ENCODE results near the gene SOSTDC1. TPM values are rescaled to one million over a fixed set of nuclear protein-coding genes. Genes with fewer than 3 reads are reported as not detected.
A peak's percentile ranks its signal among the peaks of the same experiment; 100 is the strongest.
"Not testable (repeated sequence)": the region's sequence is repeated elsewhere in the genome, so short reads cannot be mapped to it uniquely, and the experiment has no call there.

The SOSTDC1 gene, protein sequence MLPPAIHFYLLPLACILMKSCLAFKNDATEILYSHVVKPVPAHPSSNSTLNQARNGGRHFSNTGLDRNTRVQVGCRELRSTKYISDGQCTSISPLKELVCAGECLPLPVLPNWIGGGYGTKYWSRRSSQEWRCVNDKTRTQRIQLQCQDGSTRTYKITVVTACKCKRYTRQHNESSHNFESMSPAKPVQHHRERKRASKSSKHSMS
- total RNA-seq (2.0 TPM), polyA plus RNA-seq (0.64 TPM)
- long read RNA-seq, donor 1, result 0 reads
- long read RNA-seq, donor 2, result 0 reads
- long read RNA-seq, donor 3, partial matches to known transcripts, result 0 of 3 reads
- long read RNA-seq, donor 3, other reads (novel, unspliced or antisense), result 0 of 3 reads
- long read RNA-seq, donor 4, partial matches to known transcripts, result 0 of 1 reads
- long read RNA-seq, donor 4, other reads (novel, unspliced or antisense), result 0 of 1 reads
- long read RNA-seq, donor 5, transcript SOSTDC1-201 (2 exons, 1,869 nt), result major isoform, 15 of 15 reads
- long read RNA-seq, donor 5, partial matches to known transcripts, result 0 of 15 reads
- long read RNA-seq, donor 5, other reads (novel, unspliced or antisense), result 0 of 15 reads
- long read RNA-seq, donor 6, partial matches to known transcripts, result 0 of 4 reads
- long read RNA-seq, donor 6, other reads (novel, unspliced or antisense), result 0 of 4 reads
- long read RNA-seq, donor 7, partial matches to known transcripts, result 0 of 4 reads
- long read RNA-seq, donor 7, other reads (novel, unspliced or antisense), result 0 of 4 reads
- long read RNA-seq, donor 8, partial matches to known transcripts, result 0 of 1 reads
- long read RNA-seq, donor 8, other reads (novel, unspliced or antisense), result 0 of 1 reads
- long read RNA-seq, donor 9, partial matches to known transcripts, result 0 of 1 reads
- long read RNA-seq, donor 9, other reads (novel, unspliced or antisense), result 0 of 1 reads
- long read RNA-seq, donor 10, partial matches to known transcripts, result 0 of 2 reads
- long read RNA-seq, donor 10, other reads (novel, unspliced or antisense), result 0 of 2 reads

DNA sequence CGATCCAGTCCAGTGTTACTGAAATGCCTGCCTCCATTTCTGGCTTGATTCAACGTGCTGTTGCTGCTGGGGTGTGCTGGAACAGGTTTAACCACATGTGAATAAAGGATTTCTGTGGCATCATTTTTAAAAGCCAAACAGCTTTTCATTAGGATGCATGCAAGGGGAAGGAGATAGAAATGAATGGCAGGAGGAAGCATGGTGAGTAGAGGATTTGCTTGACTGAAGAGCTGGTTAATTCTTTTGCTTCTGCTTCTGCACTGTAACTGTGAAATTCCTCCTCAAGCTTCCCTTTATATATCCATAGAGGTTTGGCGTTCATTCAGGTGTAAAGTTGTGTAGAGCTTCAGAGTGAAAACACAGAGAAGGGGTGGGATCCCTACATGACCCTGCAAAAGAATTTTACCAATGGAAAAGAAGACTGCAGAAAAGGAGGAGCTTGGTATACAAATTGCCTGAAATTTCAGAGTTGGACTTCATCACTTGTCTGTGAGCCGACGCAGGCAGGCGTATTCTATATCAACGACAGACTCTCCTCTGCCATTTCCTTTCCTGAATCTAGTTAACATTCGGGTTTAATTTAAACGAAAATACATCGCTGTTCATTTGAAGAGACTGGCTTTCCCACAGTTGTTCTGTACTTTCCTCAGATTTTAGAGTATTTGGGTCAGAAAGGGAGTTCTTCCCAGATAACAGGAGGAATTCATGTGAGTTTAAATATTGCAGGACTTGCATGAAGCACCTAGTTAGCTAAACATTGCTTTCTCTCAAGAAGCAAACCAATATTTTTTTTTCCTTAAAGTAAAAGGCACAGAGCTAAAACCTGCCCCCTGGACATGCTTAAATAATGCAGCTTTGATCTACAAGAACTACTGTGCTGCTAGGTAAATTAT, at the start of gene SOSTDC1:
Gene SOSTDC1, minus strand, starts transcription at position 270 of the 893 bp plus-strand sequence. Its CDS starts 70 bp downstream, at position 200.
- no peaks in the 10 kb centered on the region for H3K36me3 ChIP-seq (ENCODE audit: control insufficient read depth in 2 of 2, insufficient read depth in 2 of 2, low read length in 1 of 2)
- H3K9me3 ChIP-seq (ENCODE audit: control insufficient read depth in 2 of 2, insufficient read depth in 1 of 2, low read length in 1 of 2), result no peaks in the 10 kb centered on the region
- H3K4me3 ChIP-seq (ENCODE audit: low read length in 2 of 2), result peak within 1 kb of the TSS in 1 of 2 donors; percentile 9
- peak in 2 of 9 donors; percentile 2 to 28 for DNase-seq (ENCODE audit: low read depth in 6 of 9, low spot score in 9 of 9)
- peak within 1 kb of the TSS in 1 of 2 donors; percentile 49 for H3K27ac ChIP-seq (ENCODE audit: low read depth in 1 of 2, low read length in 1 of 2)
- 36% methylated on average over 10 of the region's 10 CpGs for WGBS
- no peaks in the 10 kb centered on the region for H3K4me1 ChIP-seq (ENCODE audit: control insufficient read depth in 2 of 2, insufficient read depth in 2 of 2, low read length in 2 of 2)
- no peaks in the 10 kb centered on the region for H3K27me3 ChIP-seq (ENCODE audit: control insufficient read depth in 2 of 2, insufficient read depth in 1 of 2, low read length in 1 of 2)

DNA sequence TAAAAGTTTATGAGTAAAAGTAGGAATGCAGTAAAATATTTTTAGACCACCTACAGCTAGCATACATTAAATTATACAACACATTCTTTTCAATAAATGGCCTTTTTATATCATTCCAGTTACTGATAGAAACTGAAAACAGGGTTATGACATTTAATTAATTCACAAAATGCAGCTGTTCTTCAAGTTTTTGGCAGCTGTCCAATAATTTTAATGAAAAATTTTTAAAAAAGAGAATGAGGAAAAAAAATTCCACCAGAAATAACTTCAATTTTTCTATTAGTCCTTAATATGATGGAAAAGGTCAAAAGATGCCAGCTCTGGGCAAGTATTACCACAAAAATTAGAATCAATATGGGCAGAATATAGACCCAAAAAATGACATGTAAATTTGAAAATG, 49.2 kb upstream of the SOSTDC1 start:
- Histone ChIP-seq H3K9me3 (ENCODE audit: control insufficient read depth in 2 of 2, insufficient read depth in 1 of 2, low read length in 1 of 2) (no peaks in the 10 kb centered on the region), H3K4me1 (ENCODE audit: control insufficient read depth in 2 of 2, insufficient read depth in 2 of 2, low read length in 2 of 2) (no peaks in the 10 kb centered on the region), H3K4me3 (ENCODE audit: low read length in 2 of 2) (no peak overlapping the region), H3K27ac (ENCODE audit: low read depth in 1 of 2, low read length in 1 of 2) (no peak overlapping the region), H3K27me3 (ENCODE audit: control insufficient read depth in 2 of 2, insufficient read depth in 1 of 2, low read length in 1 of 2) (no peaks in the 10 kb centered on the region), H3K36me3 (ENCODE audit: control insufficient read depth in 2 of 2, insufficient read depth in 2 of 2, low read length in 1 of 2) (no peaks in the 10 kb centered on the region)
- DNase-seq (ENCODE audit: low read depth in 6 of 9, low spot score in 9 of 9), result no peak

DNA sequence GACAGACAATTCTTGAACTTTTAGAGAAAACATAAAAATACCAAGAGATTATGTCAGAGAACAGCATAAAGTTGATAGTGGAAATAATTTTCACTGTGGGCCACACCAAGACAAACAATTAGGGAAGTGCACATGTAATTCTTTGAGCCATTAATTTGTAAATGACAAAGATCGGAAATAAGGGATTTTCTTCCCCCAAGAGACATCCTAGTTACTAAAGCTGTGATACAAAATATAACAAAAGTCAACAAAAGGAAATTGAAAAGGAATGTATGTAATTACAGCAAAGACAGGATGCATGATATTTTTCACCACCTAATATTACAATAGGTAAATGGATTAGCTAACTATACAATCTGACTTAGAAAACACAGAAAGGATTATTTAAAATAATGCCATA, 48.7 kb upstream of the SOSTDC1 start:
- H3K4me3 ChIP-seq (ENCODE audit: low read length in 2 of 2), result no peak overlapping the region
- no peaks in the 10 kb centered on the region for H3K27me3 ChIP-seq (ENCODE audit: control insufficient read depth in 2 of 2, insufficient read depth in 1 of 2, low read length in 1 of 2)
- no peaks in the 10 kb centered on the region for H3K4me1 ChIP-seq (ENCODE audit: control insufficient read depth in 2 of 2, insufficient read depth in 2 of 2, low read length in 2 of 2)
- 94% methylated on average over 1 of the region's 1 CpG for WGBS
- H3K36me3 ChIP-seq (ENCODE audit: control insufficient read depth in 2 of 2, insufficient read depth in 2 of 2, low read length in 1 of 2), result no peaks in the 10 kb centered on the region
- H3K27ac ChIP-seq (ENCODE audit: low read depth in 1 of 2, low read length in 1 of 2), result no peak overlapping the region
- DNase-seq (ENCODE audit: low read depth in 6 of 9, low spot score in 9 of 9), result no peak
- H3K9me3 ChIP-seq (ENCODE audit: control insufficient read depth in 2 of 2, insufficient read depth in 1 of 2, low read length in 1 of 2), result no peaks in the 10 kb centered on the region

DNA sequence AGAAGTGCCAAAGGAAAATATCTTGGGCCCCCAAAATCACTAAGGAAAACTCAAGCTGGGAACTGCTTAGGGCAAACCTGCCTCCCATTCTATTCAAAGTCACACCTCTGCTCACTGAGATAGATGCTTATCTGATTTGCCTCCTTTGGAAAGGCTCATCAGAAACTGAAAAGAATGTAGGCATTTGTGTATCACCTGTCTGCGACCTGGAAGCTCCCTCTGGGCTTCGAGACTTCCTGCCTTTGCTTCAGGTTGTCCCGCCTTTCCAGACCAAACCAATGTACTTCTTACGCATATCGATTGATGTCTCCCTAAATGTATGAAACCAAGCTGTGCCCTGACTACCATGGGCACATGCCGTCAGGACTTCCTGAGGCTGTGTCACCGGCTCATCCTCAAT, 46.6 kb upstream of the SOSTDC1 start:
- WGBS, result 98% methylated on average over 7 of the region's 7 CpGs
- H3K27me3 ChIP-seq (ENCODE audit: control insufficient read depth in 2 of 2, insufficient read depth in 1 of 2, low read length in 1 of 2), result no peaks in the 10 kb centered on the region
- no peak overlapping the region for H3K27ac ChIP-seq (ENCODE audit: low read depth in 1 of 2, low read length in 1 of 2)
- no peaks in the 10 kb centered on the region for H3K4me1 ChIP-seq (ENCODE audit: control insufficient read depth in 2 of 2, insufficient read depth in 2 of 2, low read length in 2 of 2)
- H3K4me3 ChIP-seq (ENCODE audit: low read length in 2 of 2), result no peak overlapping the region
- H3K36me3 ChIP-seq (ENCODE audit: control insufficient read depth in 2 of 2, insufficient read depth in 2 of 2, low read length in 1 of 2), result no peaks in the 10 kb centered on the region
- no peak for DNase-seq (ENCODE audit: low read depth in 6 of 9, low spot score in 9 of 9)
- H3K9me3 ChIP-seq (ENCODE audit: control insufficient read depth in 2 of 2, insufficient read depth in 1 of 2, low read length in 1 of 2), result no peaks in the 10 kb centered on the region

DNA sequence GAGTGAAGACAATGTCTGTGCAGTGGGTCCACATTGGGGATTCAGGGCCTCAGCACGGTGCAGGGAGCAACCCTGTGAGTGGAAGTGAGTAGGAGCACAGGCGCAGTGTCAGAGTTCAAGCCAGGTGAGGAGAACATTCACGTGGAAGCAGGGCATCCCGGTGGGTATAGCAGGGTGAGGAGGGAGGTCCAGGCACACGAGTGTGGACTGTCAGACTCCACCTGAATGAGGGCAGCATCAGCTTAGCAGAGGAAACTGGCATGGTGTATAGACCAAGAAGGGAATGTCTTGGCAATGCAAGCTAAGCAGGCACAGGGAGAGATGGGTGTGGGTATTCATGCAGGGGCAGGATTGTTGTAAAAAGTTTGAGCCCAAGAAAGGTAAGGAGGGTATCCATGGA, 45.8 kb upstream of the SOSTDC1 start:
- Histone ChIP-seq H3K4me1 (ENCODE audit: control insufficient read depth in 2 of 2, insufficient read depth in 2 of 2, low read length in 2 of 2) (no peaks in the 10 kb centered on the region), H3K36me3 (ENCODE audit: control insufficient read depth in 2 of 2, insufficient read depth in 2 of 2, low read length in 1 of 2) (no peaks in the 10 kb centered on the region), H3K4me3 (ENCODE audit: low read length in 2 of 2) (no peak overlapping the region), H3K27me3 (ENCODE audit: control insufficient read depth in 2 of 2, insufficient read depth in 1 of 2, low read length in 1 of 2) (no peaks in the 10 kb centered on the region), H3K9me3 (ENCODE audit: control insufficient read depth in 2 of 2, insufficient read depth in 1 of 2, low read length in 1 of 2) (no peaks in the 10 kb centered on the region), H3K27ac (ENCODE audit: low read depth in 1 of 2, low read length in 1 of 2) (no peak overlapping the region)
- WGBS, result 94% methylated on average over 5 of the region's 5 CpGs
- DNase-seq (ENCODE audit: low read depth in 6 of 9, low spot score in 9 of 9), result no peak

DNA sequence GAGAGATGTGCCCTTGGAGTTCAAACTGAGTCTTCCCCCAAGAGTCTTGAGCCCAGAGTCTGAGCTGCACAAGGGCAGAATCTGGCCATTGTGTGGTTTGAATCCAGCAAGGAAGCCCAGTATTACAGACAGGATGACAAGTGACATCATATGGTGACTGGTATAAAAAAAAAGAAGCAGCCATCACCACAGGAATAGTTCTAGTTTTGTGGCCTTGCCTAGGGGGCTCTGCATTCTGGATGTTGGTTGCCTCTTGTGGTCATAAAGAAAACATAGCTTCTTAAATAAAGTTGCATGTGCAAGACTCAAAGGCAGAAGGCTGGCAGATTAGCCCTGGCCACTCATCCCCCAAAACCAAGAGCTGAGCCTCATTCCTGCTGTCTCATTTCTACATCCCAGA, 44.3 kb upstream of the SOSTDC1 start:
- Histone ChIP-seq H3K4me1 (ENCODE audit: control insufficient read depth in 2 of 2, insufficient read depth in 2 of 2, low read length in 2 of 2) (no peaks in the 10 kb centered on the region), H3K27me3 (ENCODE audit: control insufficient read depth in 2 of 2, insufficient read depth in 1 of 2, low read length in 1 of 2) (no peaks in the 10 kb centered on the region), H3K36me3 (ENCODE audit: control insufficient read depth in 2 of 2, insufficient read depth in 2 of 2, low read length in 1 of 2) (no peaks in the 10 kb centered on the region), H3K27ac (ENCODE audit: low read depth in 1 of 2, low read length in 1 of 2) (no peak overlapping the region), H3K4me3 (ENCODE audit: low read length in 2 of 2) (no peak overlapping the region), H3K9me3 (ENCODE audit: control insufficient read depth in 2 of 2, insufficient read depth in 1 of 2, low read length in 1 of 2) (no peaks in the 10 kb centered on the region)
- no peak for DNase-seq (ENCODE audit: low read depth in 6 of 9, low spot score in 9 of 9)

DNA sequence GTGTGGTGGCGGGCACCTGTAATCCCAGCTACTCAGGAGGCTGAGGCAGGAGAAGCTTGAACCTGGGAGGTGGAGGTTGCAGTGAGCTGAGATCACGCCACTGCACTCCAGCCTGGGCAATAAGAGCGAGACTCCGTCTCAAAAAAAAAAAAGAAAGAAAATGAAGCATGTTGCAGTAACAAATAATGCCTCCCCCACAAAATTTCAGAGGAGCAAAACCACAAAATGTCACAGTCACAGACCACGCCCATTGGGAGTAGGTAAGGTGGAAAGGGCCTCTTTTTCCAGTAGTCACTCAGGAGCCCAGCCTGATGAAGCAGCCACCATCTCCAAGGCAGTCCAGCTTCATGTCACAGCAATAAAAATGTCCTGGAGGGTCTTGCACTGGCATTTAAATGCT, 40.9 kb upstream of the SOSTDC1 start:
- H3K4me3 ChIP-seq (ENCODE audit: low read length in 2 of 2); H3K4me1 ChIP-seq (ENCODE audit: control insufficient read depth in 2 of 2, insufficient read depth in 2 of 2, low read length in 2 of 2); H3K27me3 ChIP-seq (ENCODE audit: control insufficient read depth in 2 of 2, insufficient read depth in 1 of 2, low read length in 1 of 2); H3K36me3 ChIP-seq (ENCODE audit: control insufficient read depth in 2 of 2, insufficient read depth in 2 of 2, low read length in 1 of 2); H3K9me3 ChIP-seq (ENCODE audit: control insufficient read depth in 2 of 2, insufficient read depth in 1 of 2, low read length in 1 of 2); DNase-seq (ENCODE audit: low read depth in 6 of 9, low spot score in 9 of 9); H3K27ac ChIP-seq (ENCODE audit: low read depth in 1 of 2, low read length in 1 of 2): not testable (repeated sequence)
- 95% methylated on average over 5 of the region's 5 CpGs for WGBS

DNA sequence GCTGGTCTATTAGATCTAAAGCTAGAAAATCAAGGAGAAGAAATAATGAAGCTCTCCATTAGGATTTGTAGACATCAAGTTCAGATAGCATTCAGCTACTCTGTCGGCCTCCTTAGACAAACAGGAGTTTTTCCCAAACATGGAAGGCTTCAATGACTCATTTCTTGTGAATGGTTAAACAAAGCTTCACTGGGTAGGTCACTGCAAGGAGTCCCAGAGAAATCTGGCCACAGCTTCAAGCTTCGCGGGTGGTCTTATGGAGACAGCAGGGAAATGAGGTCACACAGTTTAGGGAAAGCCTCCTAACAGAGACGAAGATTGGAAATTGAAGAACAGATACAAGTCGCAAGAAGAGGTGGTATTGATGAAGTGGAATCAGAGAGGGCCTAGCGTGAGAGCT, 38.5 kb upstream of the SOSTDC1 start:
- Histone ChIP-seq H3K4me3 (ENCODE audit: low read length in 2 of 2) (no peak overlapping the region), H3K36me3 (ENCODE audit: control insufficient read depth in 2 of 2, insufficient read depth in 2 of 2, low read length in 1 of 2) (no peaks in the 10 kb centered on the region), H3K9me3 (ENCODE audit: control insufficient read depth in 2 of 2, insufficient read depth in 1 of 2, low read length in 1 of 2) (no peaks in the 10 kb centered on the region), H3K27me3 (ENCODE audit: control insufficient read depth in 2 of 2, insufficient read depth in 1 of 2, low read length in 1 of 2) (no peaks in the 10 kb centered on the region), H3K27ac (ENCODE audit: low read depth in 1 of 2, low read length in 1 of 2) (no peak overlapping the region), H3K4me1 (ENCODE audit: control insufficient read depth in 2 of 2, insufficient read depth in 2 of 2, low read length in 2 of 2) (no peaks in the 10 kb centered on the region)
- DNase-seq (ENCODE audit: low read depth in 6 of 9, low spot score in 9 of 9), result no peak
- WGBS, result 96% methylated on average over 6 of the region's 6 CpGs
